WTC11 (cell line): ENCODE data around the gene PRXL2A.

Experiments used
- ESRRA ChIP-seq: sonication (generic); formaldehyde crosslinking; IDR thresholded peaks from 2 replicates; pipeline ENCODE4 v1.8.1; 2022; ENCODE audit warnings: mild to moderate bottlenecking, missing genetic modification reagents, borderline replicate concordance
- NR1H2 ChIP-seq: sonication (generic); formaldehyde crosslinking; IDR thresholded peaks from 2 replicates; pipeline ENCODE4 v1.9.0; 2021; ENCODE audit warnings: mild to moderate bottlenecking, moderate library complexity, missing genetic modification reagents
- NR3C1 ChIP-seq: sonication (generic); formaldehyde crosslinking; conservative IDR thresholded peaks from 2 replicates; pipeline ENCODE4 v1.8.1; 2023; ENCODE audit warnings: low read depth, mild to moderate bottlenecking, missing genetic modification reagents
- ZBTB21 ChIP-seq: sonication (generic); formaldehyde crosslinking; IDR thresholded peaks from 2 replicates; pipeline ENCODE4 v1.8.1; 2023; ENCODE audit warnings: mild to moderate bottlenecking, missing genetic modification reagents, borderline replicate concordance
- ZNF138 ChIP-seq: sonication (generic); formaldehyde crosslinking; conservative IDR thresholded peaks from 2 replicates; pipeline ENCODE4 v1.8.1; 2022; ENCODE audit warnings: mild to moderate bottlenecking, moderate library complexity, missing genetic modification reagents
- ZNF263 ChIP-seq: sonication (generic); formaldehyde crosslinking; IDR thresholded peaks from 2 replicates; pipeline ENCODE4 v1.8.1; 2022; ENCODE audit warnings: low read depth, mild to moderate bottlenecking, moderate library complexity, missing genetic modification reagents
- TF ChIP-seq, protein P1 (sequence below): fragments of 200-600 bp; IDR thresholded peaks from 2 replicates; pipeline ENCODE4 v1.8.0; 2022; ENCODE audit warnings: antibody characterized with exemption
- TF ChIP-seq, protein P2 (sequence below): sonication (generic); formaldehyde crosslinking; IDR thresholded peaks from 2 replicates; pipeline ENCODE4 v1.8.1; 2023; ENCODE audit warnings: mild to moderate bottlenecking, missing genetic modification reagents
- TF ChIP-seq, protein P3 (sequence below): sonication (generic); formaldehyde crosslinking; IDR thresholded peaks from 2 replicates; pipeline ENCODE4 v1.8.0; 2023; ENCODE audit warnings: mild to moderate bottlenecking, missing genetic modification reagents
- TF ChIP-seq, protein P4 (sequence below): fragments of 250-450 bp; sonication (Bioruptor Pico); IDR thresholded peaks from 2 replicates; pipeline ENCODE4 v2.1.2; 2022; ENCODE audit warnings: mild to moderate bottlenecking, moderate library complexity
- TF ChIP-seq, protein P5 (sequence below): sonication (generic); formaldehyde crosslinking; IDR thresholded peaks from 2 replicates; pipeline ENCODE4 v1.8.0; 2022; ENCODE audit warnings: mild to moderate bottlenecking, missing genetic modification reagents

DNA sequence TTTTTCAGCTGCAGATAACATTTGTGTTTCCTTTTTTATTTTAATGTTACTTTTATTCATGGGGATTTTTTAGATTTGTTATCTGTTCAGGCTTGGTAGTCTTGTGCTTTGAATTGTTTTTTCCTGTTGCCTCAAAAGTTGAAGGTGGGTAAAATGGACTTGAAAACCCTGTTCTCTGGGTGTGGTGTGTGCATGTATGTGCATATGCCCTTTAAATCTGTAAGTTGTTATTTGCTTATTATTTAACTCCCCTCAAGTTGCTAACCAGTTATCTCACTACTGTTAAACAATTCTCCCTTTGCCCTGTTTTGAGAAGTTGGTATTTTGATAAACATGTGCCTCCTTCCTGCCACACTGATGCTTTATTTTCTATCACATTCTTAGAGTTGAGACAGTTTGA lies 76.3 kb downstream of the PRXL2A start:
- TF ChIP-seq, protein P1, sequence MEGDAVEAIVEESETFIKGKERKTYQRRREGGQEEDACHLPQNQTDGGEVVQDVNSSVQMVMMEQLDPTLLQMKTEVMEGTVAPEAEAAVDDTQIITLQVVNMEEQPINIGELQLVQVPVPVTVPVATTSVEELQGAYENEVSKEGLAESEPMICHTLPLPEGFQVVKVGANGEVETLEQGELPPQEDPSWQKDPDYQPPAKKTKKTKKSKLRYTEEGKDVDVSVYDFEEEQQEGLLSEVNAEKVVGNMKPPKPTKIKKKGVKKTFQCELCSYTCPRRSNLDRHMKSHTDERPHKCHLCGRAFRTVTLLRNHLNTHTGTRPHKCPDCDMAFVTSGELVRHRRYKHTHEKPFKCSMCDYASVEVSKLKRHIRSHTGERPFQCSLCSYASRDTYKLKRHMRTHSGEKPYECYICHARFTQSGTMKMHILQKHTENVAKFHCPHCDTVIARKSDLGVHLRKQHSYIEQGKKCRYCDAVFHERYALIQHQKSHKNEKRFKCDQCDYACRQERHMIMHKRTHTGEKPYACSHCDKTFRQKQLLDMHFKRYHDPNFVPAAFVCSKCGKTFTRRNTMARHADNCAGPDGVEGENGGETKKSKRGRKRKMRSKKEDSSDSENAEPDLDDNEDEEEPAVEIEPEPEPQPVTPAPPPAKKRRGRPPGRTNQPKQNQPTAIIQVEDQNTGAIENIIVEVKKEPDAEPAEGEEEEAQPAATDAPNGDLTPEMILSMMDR = no peak
- TF ChIP-seq NR3C1 (CRISPR knock-in tag) (no peak), ZBTB21 (CRISPR knock-in tag) (no peak), ESRRA (CRISPR knock-in tag) (no peak), ZNF138 (no peak), ZNF263 (CRISPR knock-in tag) (no peak), NR1H2 (CRISPR knock-in tag) (no peak)
- TF ChIP-seq, protein P2, sequence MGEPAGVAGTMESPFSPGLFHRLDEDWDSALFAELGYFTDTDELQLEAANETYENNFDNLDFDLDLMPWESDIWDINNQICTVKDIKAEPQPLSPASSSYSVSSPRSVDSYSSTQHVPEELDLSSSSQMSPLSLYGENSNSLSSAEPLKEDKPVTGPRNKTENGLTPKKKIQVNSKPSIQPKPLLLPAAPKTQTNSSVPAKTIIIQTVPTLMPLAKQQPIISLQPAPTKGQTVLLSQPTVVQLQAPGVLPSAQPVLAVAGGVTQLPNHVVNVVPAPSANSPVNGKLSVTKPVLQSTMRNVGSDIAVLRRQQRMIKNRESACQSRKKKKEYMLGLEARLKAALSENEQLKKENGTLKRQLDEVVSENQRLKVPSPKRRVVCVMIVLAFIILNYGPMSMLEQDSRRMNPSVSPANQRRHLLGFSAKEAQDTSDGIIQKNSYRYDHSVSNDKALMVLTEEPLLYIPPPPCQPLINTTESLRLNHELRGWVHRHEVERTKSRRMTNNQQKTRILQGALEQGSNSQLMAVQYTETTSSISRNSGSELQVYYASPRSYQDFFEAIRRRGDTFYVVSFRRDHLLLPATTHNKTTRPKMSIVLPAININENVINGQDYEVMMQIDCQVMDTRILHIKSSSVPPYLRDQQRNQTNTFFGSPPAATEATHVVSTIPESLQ = no peak
- TF ChIP-seq, protein P3, sequence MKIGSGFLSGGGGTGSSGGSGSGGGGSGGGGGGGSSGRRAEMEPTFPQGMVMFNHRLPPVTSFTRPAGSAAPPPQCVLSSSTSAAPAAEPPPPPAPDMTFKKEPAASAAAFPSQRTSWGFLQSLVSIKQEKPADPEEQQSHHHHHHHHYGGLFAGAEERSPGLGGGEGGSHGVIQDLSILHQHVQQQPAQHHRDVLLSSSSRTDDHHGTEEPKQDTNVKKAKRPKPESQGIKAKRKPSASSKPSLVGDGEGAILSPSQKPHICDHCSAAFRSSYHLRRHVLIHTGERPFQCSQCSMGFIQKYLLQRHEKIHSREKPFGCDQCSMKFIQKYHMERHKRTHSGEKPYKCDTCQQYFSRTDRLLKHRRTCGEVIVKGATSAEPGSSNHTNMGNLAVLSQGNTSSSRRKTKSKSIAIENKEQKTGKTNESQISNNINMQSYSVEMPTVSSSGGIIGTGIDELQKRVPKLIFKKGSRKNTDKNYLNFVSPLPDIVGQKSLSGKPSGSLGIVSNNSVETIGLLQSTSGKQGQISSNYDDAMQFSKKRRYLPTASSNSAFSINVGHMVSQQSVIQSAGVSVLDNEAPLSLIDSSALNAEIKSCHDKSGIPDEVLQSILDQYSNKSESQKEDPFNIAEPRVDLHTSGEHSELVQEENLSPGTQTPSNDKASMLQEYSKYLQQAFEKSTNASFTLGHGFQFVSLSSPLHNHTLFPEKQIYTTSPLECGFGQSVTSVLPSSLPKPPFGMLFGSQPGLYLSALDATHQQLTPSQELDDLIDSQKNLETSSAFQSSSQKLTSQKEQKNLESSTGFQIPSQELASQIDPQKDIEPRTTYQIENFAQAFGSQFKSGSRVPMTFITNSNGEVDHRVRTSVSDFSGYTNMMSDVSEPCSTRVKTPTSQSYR (CRISPR knock-in tag) = no peak
- TF ChIP-seq, protein P4, sequence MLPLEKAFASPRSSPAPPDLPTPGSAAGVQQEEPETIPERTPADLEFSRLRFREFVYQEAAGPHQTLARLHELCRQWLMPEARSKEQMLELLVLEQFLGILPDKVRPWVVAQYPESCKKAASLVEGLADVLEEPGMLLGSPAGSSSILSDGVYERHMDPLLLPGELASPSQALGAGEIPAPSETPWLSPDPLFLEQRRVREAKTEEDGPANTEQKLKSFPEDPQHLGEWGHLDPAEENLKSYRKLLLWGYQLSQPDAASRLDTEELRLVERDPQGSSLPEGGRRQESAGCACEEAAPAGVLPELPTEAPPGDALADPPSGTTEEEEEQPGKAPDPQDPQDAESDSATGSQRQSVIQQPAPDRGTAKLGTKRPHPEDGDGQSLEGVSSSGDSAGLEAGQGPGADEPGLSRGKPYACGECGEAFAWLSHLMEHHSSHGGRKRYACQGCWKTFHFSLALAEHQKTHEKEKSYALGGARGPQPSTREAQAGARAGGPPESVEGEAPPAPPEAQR = no peak
- TF ChIP-seq, protein P5, sequence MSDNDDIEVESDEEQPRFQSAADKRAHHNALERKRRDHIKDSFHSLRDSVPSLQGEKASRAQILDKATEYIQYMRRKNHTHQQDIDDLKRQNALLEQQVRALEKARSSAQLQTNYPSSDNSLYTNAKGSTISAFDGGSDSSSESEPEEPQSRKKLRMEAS (CRISPR knock-in tag) = no peak
